Body of pancreas (tissue), 4 donors: ENCODE results near the gene TIPIN.

Experiments used
- CTCF ChIP-seq, 7 experiments: fragments of 450-650 bp in 4 of 7; fragments of 200-600 bp in 3 of 7; sonication (generic) in 3 of 7; IDR thresholded peaks; one replicate each; pipeline ENCODE4 v1.5.1; 2016 to 2019; ENCODE audit warnings: antibody characterized with exemption in 7 of 7
- POLR2A ChIP-seq, 3 donors: fragments of 450-650 bp; IDR thresholded peaks; one replicate each; pipeline ENCODE4 v1.6.1; 2016; ENCODE audit warnings: antibody characterized with exemption in 3 of 3, mild to moderate bottlenecking in 2 of 3

- TF ChIP-seq POLR2A (IDR thresholded peaks at IDR 0.05), result no peak
- no peak for TF ChIP-seq CTCF (IDR thresholded peaks at IDR 0.05)
Measured at GRCh38 chr15:66402761-66403284, 46.3 kb upstream of the TIPIN start.
